ENCODE measurements around the gene FAM241B.
A peak's percentile ranks its signal among the peaks of the same experiment; 100 is the strongest.

The FAM241B gene, protein sequence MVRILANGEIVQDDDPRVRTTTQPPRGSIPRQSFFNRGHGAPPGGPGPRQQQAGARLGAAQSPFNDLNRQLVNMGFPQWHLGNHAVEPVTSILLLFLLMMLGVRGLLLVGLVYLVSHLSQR

DNA sequence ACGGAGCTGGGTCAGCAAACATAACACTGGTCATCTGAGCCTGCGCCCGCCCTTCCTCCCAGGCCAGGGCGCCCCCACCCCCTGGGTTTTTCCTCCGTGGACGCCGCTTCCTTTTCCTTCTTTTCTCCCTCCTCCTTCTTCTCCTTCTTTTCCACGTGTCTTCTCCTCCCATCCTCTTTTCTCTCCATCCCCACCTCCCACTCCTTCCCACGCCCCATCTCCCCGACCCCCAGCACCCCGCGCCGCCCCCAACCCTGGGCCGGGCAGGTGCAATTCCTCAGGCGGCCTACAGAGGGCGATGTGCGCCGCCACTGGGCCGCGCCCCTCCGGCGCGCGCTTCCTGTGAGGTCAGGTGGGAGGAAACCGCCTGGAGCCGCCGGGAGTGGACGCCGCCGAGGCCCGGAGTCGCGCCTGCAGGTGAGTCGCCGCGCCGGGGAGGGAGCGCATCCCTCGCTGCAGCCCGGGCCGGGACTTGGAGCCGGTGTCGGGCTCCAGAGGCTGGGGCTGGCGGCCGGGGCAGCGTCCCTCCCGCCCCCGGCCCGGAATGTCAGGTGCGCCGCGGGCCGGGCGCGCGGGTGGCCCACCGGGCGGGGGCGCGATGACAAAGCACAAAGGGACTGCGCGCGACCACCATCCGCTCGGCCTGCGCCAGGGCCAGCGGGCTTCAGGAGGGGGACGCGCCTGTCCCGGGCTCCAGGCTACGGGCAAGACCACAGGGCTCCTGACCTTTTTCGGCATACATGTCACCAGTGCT lies at the start of gene FAM241B:
TSS of gene FAM241B (plus strand) at position 351 of the 754 bp plus-strand sequence. CDS start 1,497 bp downstream, outside the sequence.
- peak; percentile 67 for DNase-seq

- no peak for DNase-seq
Observed at GRCh38 chr10:69580435-69580834, 49.6 kb upstream of the FAM241B start.

GRCh38 chr10:69583106-69583505 lies 46.9 kb upstream of the FAM241B start:
- DNase-seq, result no peak

DNA sequence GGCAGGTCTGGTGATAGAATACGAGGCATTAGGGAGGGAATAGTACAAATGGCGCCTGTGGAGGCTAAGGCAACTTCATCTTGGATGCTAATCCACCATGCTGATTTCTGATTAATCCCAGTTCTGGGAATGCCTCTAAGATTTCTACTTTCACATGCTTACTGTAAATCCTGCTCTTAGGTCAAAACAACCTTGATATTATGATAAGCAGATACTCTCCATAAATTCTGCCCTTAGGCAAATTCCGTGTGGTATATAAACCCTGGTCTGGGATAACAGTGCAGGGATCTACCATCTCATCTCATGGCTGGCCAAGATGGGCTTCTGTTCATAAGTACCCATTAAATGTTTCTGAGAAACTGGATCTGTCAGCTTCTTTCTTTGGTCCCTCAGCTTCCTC lies 45.4 kb upstream of the FAM241B start:
- no peak for DNase-seq

DNA sequence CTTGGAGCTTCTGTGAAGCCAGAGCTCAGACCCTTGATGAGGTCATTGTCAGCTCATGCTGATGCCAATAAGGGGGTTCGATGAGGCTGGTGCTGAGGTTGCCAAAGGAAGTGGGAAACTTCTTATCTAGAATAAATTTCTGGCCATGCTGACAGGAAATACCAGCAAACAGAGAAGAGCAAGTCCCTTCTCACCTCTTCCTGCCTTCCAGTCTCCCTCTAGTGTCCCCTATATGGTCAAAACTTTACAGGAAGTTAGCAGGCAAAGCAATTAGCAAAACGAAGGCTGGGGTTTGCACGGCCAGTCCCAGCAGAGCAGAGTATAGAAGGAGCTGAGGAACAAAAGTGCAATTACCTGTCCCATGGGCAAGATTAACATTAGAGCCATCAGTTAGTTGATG lies 41.7 kb upstream of the FAM241B start:
- DNase-seq, result no peak

DNA sequence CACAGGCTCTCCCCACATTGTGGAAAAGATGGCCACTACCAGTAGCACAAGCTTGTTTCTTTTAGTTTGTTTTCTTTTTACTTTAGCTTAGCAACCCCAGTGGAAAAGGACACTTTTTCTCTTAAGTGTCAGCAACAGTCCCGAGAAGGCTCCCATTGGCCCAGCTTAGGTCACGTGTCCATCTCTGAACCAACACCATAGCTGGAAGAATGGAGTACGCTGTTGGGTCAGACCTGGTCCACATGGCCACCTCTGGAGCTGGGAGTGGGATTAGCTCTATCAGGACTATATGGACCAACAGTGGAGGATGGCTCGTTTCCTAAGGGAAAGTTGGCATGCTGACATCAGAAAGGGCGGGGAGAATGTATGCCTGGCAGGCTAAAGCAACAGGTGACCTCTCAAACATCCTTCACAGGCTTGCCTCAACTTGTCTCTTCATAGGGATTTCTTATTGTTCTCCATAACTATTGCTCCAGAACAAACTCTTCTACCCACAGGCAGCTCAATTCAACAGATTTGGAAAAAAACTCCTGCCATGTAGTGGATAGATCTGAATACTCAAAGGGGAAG lies 29.2 kb upstream of the FAM241B start:
- DNase-seq, result no peak

GRCh38 chr10:69609077-69609476 lies 21.0 kb upstream of the FAM241B start:
- no peak for DNase-seq

DNA sequence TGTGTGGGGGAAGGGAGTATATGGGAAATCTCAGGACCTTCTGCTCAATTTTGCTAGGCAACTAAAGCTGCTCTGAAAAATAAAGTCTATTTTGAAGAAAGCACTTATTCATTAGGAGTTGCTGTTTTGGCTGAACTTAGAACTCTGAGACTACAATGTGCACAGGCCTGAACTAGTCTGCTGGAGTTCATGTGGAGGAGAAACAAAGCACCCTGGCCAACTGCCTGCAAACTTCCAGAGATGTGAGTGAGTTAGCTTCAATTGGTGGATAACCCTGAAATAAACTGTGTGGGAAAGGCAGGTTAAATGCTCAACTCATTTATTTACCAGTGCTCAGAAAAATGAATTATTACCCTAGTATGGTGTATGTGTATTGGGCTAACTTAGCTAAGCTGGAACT lies 17.3 kb upstream of the FAM241B start:
- no peak for DNase-seq

GRCh38 chr10:69614130-69614529 lies 15.9 kb upstream of the FAM241B start:
- DNase-seq, result no peak

- no peak for DNase-seq
Observed at GRCh38 chr10:69616358-69616757, 13.7 kb upstream of the FAM241B start.

GRCh38 chr10:69618746-69619145 lies 11.3 kb upstream of the FAM241B start:
- no peak for DNase-seq

GRCh38 chr10:69619626-69620025 lies 10.4 kb upstream of the FAM241B start:
- DNase-seq, result no peak

DNA sequence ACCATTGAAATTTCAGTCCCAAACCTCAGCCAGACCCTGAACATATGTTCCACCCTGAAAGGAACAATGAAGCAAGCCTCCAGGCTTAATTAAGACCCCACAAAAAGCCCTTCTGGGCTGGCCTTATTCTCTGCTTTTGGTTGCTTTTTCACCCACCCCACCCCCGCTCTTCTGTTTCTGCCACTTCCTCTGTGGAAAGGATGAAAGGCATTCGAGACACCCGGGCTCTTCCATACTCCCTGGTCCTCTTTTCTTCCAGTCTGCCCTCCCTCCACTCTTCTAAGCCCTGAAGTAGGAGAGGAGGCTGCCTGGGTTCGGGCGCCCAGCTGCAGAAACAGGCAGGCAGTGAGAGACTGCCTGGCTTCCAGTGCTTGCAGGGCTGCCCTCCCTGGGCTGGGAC lies 9.4 kb upstream of the FAM241B start:
- DNase-seq, result no peak

DNA sequence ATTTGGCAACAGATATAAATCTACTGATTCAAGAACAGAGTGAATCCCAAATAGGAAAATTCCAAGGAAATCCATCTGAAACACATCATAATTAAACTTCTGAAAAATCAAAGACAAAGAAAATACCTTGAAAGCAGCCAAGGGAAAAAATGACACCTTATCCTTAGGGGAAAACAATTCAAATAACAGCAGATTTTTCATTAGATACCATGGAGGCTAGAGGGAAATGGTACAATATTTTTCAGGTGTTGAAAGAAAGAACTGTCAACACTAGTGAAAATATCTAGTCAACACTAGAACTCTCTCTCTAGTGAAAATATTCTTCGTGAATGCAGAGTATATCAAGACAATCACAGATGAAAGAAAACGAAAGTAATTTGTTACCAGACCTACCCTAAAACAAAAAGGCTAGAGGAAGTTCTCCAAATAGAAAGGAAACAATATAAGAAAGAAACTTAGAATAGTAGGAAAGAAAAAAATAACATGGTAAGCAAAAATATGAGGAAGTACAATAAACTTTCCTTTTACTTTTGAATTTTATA lies 5.7 kb upstream of the FAM241B start:
- no peak for DNase-seq

DNA sequence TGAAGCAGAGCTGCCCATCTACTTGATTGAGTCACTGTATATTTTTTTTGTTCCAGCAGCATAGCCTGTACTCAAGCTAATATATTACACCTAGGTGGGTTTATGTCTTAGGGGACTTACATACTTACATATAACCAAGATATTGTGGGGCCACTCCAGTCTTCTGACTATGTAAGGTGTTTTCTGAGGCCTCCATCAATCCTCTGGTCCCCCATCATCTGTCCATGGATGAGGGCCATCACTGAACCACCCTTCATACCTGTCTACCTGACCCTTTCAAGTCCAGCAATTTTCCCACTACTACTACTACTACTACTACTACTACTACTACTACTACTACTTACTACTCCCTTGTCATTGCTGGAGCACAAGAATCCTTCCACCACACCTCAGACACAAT lies 3.2 kb upstream of the FAM241B start:
- DNase-seq, result no peak

DNA sequence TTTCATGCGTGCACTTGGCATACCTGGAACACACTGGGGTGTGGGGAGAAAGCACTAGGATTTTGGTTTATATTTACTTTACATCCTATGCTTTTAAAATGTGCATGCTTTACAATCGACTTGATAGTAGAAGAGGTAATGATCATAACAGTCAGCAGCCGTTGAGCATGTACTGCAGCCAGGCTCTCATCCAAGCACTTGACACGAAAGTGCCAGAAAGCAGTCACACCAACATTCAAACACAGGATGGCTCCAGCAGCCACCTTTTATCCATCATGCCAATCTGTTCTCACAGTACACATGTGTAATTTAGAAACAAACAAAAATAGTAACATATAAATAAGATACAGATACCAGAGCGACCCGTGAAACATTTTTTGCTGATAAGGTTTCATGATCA lies 1.2 kb upstream of the FAM241B start:
- no peak for DNase-seq

GRCh38 chr10:69629519-69629896 lies 539 bp upstream of the FAM241B start:
- no peak for DNase-seq

- no peak for DNase-seq
Observed at GRCh38 chr10:69630651-69631400, 779 bp downstream of the FAM241B start.

DNA sequence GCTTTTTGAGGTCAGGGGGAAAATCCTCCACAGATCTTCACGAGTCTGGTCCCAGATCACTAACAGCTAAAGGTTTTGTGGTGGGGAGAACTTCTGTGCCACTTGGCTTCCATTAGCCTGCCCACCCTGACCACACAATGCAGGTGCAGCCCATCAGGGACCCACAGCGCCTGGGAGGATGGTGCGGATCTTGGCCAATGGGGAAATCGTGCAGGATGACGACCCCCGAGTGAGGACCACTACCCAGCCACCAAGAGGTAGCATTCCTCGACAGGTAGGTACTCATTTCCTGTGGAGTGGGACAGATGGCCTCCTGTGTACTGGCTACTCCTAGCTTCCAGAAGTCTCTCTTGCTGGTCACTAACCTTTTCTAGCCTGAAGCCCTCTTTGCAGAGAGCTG lies 1.5 kb downstream of the FAM241B start:
- DNase-seq, result no peak

GRCh38 chr10:69632516-69633199 lies 2.6 kb downstream of the FAM241B start:
- DNase-seq, result no peak

DNA sequence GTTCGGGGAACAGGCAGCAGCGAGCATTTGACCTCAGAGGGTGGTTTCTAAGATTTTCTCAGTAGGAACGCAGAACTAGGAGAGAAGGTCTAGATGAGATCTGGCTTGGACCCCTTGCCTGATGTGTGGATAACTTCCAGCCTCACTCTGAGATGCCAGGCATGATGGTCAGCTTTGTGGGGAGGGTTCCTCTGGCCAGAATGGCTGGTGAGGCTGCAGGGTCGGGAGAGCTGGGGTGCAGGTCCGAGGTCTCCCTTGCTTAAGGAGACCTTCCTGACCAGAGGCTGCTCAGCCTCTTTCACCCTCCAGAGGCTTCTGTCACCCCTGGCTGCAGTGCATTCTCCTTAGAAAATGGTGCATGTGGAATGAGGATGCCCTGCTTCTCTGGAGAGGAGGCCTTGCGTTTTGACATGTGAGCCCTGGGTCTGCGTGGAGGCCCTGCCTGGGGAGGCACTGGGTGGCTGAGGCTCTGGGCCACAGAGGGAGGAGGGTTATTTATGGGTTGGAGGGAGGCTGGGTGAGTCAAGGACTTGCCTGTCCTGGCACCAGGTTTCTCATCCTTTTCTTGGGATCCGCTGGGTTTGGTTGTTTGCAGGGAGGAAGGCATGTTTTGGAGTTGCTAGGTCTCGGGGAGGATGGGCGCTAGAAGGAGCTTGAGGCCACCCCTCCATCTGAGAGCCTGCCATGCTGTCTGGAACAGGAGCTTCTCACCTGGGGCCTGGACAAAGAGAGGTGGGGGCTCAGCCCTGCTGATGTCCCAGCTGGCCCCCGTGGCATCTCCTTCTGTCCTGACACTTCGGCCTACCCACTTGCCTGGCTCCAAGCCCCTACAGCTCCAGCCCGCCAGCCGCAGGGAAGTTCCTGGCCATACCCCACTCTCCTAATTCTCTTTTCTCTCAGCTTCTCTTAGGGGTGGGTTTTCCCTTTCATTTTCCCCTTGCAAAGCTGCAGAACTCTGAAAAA lies 3.9 kb downstream of the FAM241B start:
- DNase-seq, result no peak
